PC-9 (cell line): ENCODE measurements around the gene C9orf152. TPM values are rescaled to one million over a fixed set of nuclear protein-coding genes. Genes with fewer than 3 reads are reported as not detected.

ENCODE experiments used
- BruUV-seq: library from RNA; stranded (reverse); fragments of 400-500 nt; replicated peaks from 2 replicates; lab custom pipeline; 2021; lab: Mats Ljungman, UMichigan
- CTCF ChIA-PET: fragments of 300-600 bp; sonication (Branson Sonifier 250); formaldehyde crosslinking; loops from one replicate; lab custom pipeline; 2022; ENCODE audit warnings: antibody characterized with exemption; lab: Charles Lee
- POLR2A ChIA-PET: fragments of 300-600 bp; sonication (Branson Sonifier 250); formaldehyde crosslinking; loops from one replicate; lab custom pipeline; 2022; ENCODE audit warnings: antibody characterized with exemption; ENCODE audit not compliant: unreplicated experiment; lab: Charles Lee
- DNase-seq, 2 experiments: peaks; one replicate each; pipeline versions ENCODE4 v3.0.0 to v3.0.0-alpha.2; 2015 to 2022; ENCODE audit warnings: mixed read lengths in 1 of 2
- H2AFZ ChIP-seq: fragments of 200-600 bp; sonication (generic); 2 replicates; pipeline ENCODE4 v1.8.1; 2017; ENCODE audit warnings: antibody characterized with exemption
- H3F3A ChIP-seq: fragments of 200-600 bp; sonication (generic); 2 replicates; pipeline ENCODE4 v1.8.1; 2017; ENCODE audit warnings: antibody characterized with exemption, mild to moderate bottlenecking, low read depth; ENCODE audit not compliant: insufficient read depth
- H3K27ac ChIP-seq: fragments of 200-600 bp; sonication (generic); 2 replicates; pipeline ENCODE4 v1.6.1; 2016; ENCODE audit warnings: mixed run types
- H3K27me3 ChIP-seq: fragments of 200-600 bp; sonication (generic); 2 replicates; pipeline ENCODE4 v1.6.1; 2016; ENCODE audit warnings: low read depth, mixed run types; ENCODE audit not compliant: insufficient read depth
- H3K36me3 ChIP-seq: fragments of 200-600 bp; sonication (generic); 2 replicates; pipeline ENCODE4 v1.6.1; 2016; ENCODE audit warnings: low read depth, mixed run types
- H3K4me1 ChIP-seq: fragments of 200-600 bp; sonication (generic); replicated peaks from 2 replicates; pipeline ENCODE4 v1.6.1; 2016; ENCODE audit warnings: mixed run types; ENCODE audit not compliant: insufficient read depth
- H3K4me2 ChIP-seq: fragments of 200-600 bp; sonication (generic); 2 replicates; pipeline ENCODE4 v1.6.1; 2017; ENCODE audit warnings: mixed run types
- H3K4me3 ChIP-seq: fragments of 200-600 bp; sonication (generic); 2 replicates; pipeline ENCODE4 v1.6.1; 2016; ENCODE audit warnings: mixed run types
- H3K79me2 ChIP-seq: fragments of 200-600 bp; sonication (generic); 2 replicates; pipeline ENCODE4 v1.6.1; 2017; ENCODE audit warnings: low read depth, mixed run types
- H3K9me2 ChIP-seq: fragments of 200-600 bp; sonication (generic); 2 replicates; pipeline ENCODE4 v1.8.1; 2017; ENCODE audit warnings: mild to moderate bottlenecking; ENCODE audit not compliant: insufficient read depth
- H3K9me3 ChIP-seq: fragments of 200-600 bp; sonication (generic); 2 replicates; pipeline ENCODE4 v1.8.1; 2016; ENCODE audit warnings: low read depth; ENCODE audit not compliant: insufficient read depth
- H4K20me1 ChIP-seq: fragments of 200-600 bp; sonication (generic); 2 replicates; pipeline ENCODE4 v1.8.1; 2017; ENCODE audit not compliant: insufficient read depth
- CTCF ChIP-seq: fragments of 200-600 bp; sonication (generic); conservative IDR thresholded peaks from 2 replicates; pipeline ENCODE4 v1.6.1; 2017; ENCODE audit warnings: mixed run types, antibody characterized with exemption, mild to moderate bottlenecking, moderate library complexity
- EZH2 ChIP-seq: fragments of 200-600 bp; sonication (generic); IDR thresholded peaks from 2 replicates; pipeline ENCODE4 v1.8.0; 2017; ENCODE audit warnings: antibody characterized with exemption, low read depth
- intact Hi-C: fragments of 100-400 bp; cut with micrococcal nuclease; formaldehyde crosslinking; loops from one replicate; pipeline ENCODE4 v1.10.0; 2022; ENCODE audit not compliant: unreplicated experiment
- total RNA-seq: library from RNA; stranded (reverse); gene quantifications from 2 replicates; pipeline ENCODE4 v1.2.3, GENCODE V29; 2021

C9orf152 gene
- total RNA-seq, 1 experiment from 2014 or later, result 0.74 TPM

GRCh38 chr9:110161940-110162339, 46.0 kb downstream of the C9orf152 start:
- Histone ChIP-seq H3K36me3 (no peaks in the 10 kb centered on the region), H3K9me2 (no peaks in the 10 kb centered on the region), H3K27ac (no peak overlapping the region), H4K20me1 (no peaks in the 10 kb centered on the region), H3K4me2 (no peak overlapping the region), H3K4me3 (no peak overlapping the region), H3K79me2 (peaks cover 5% of the 10 kb centered on the region; the same call in 1 of the 2 replicates), H3K27me3 (no peaks in the 10 kb centered on the region), H2AFZ (no peak overlapping the region), H3K9me3 (no peaks in the 10 kb centered on the region), H3K4me1 (0 out of 2 replicates have a peak, but pooled peaks cover 4% of the 10 kb centered on the region), H3F3A (no peaks in the 10 kb centered on the region)
- no TSS peak for BruUV-seq
- ChIA-PET POLR2A (no interaction called here), CTCF (no interaction called here)
- intact Hi-C loops, result no loop called here
- no peak for DNase-seq
- TF ChIP-seq CTCF (no peak), EZH2 (no peak)

- Histone ChIP-seq H3K27ac (no peak overlapping the region), H3K9me2 (no peaks in the 10 kb centered on the region), H3K36me3 (no peaks in the 10 kb centered on the region), H3K4me2 (no peak overlapping the region), H3K79me2 (peaks cover 9% of the 10 kb centered on the region; the same call in 1 of the 2 replicates), H3K4me3 (no peak overlapping the region), H3K4me1 (0 out of 2 replicates have a peak, but pooled peaks cover 4% of the 10 kb centered on the region), H2AFZ (no peak overlapping the region), H3K27me3 (no peaks in the 10 kb centered on the region), H3F3A (no peaks in the 10 kb centered on the region), H4K20me1 (no peaks in the 10 kb centered on the region), H3K9me3 (no peaks in the 10 kb centered on the region)
- no peak for DNase-seq
- TF ChIP-seq EZH2 (no peak), CTCF (no peak)
- POLR2A ChIA-PET, result no interaction called here
- no TSS peak for BruUV-seq
- intact Hi-C loops, result no loop called here
- CTCF ChIA-PET, result no interaction called here
Observed at GRCh38 chr9:110160685-110161084, 47.3 kb downstream of the C9orf152 start.

GRCh38 chr9:110160123-110160522, 47.8 kb downstream of the C9orf152 start:
- ChIA-PET CTCF (interaction anchor here (0.6 kb wide), 1 partner anchor 13 kb away, joined by 5 read pairs; no protein-coding TSS in a partner anchor), POLR2A (no interaction called here)
- Histone ChIP-seq H3K4me3 (no peak overlapping the region), H3F3A (no peaks in the 10 kb centered on the region), H3K36me3 (no peaks in the 10 kb centered on the region), H3K79me2 (peaks cover 15% of the 10 kb centered on the region; the same call in 1 of the 2 replicates), H4K20me1 (no peaks in the 10 kb centered on the region), H3K4me2 (no peak overlapping the region), H3K9me3 (no peaks in the 10 kb centered on the region), H3K27ac (no peak overlapping the region), H2AFZ (no peak overlapping the region), H3K4me1 (0 out of 2 replicates have a peak, but pooled peaks cover 4% of the 10 kb centered on the region), H3K9me2 (no peaks in the 10 kb centered on the region), H3K27me3 (no peaks in the 10 kb centered on the region)
- DNase-seq, result no peak
- intact Hi-C loops, result no loop called here
- no TSS peak for BruUV-seq
- TF ChIP-seq CTCF (no peak), EZH2 (no peak)
